Loucy (cell line): ENCODE measurements around the gene DMRTC2.

ENCODE experiments used
- H2AFZ ChIP-seq: fragments of 200-600 bp; sonication (generic); 2 replicates; pipeline ENCODE4 v1.6.0; 2016; ENCODE audit warnings: antibody characterized with exemption, mild to moderate bottlenecking, low read length, moderate library complexity
- H3F3A ChIP-seq: fragments of 200-600 bp; 2 replicates; pipeline ENCODE4 v1.6.0; 2016; ENCODE audit warnings: antibody characterized with exemption, low read depth, mild to moderate bottlenecking
- H3K27me3 ChIP-seq: fragments of 200-600 bp; sonication (generic); 2 replicates; pipeline ENCODE4 v1.6.1; 2014; ENCODE audit warnings: low read length, mild to moderate bottlenecking; ENCODE audit not compliant: insufficient read depth, poor library complexity, severe bottlenecking
- H3K36me3 ChIP-seq: fragments of 200-600 bp; sonication (generic); 2 replicates; pipeline ENCODE4 v1.6.1; 2016; ENCODE audit warnings: low read length; ENCODE audit not compliant: insufficient read depth
- H3K4me1 ChIP-seq: fragments of 200-600 bp; sonication (generic); 2 replicates; pipeline ENCODE4 v1.5.1; 2014; ENCODE audit warnings: low read length, mild to moderate bottlenecking; ENCODE audit not compliant: insufficient read depth, poor library complexity, severe bottlenecking
- H3K4me2 ChIP-seq: fragments of 200-600 bp; sonication (generic); 2 replicates; pipeline ENCODE4 v1.6.0; 2014; ENCODE audit warnings: antibody characterized with exemption, low read length, low read depth, mild to moderate bottlenecking; ENCODE audit not compliant: poor library complexity, severe bottlenecking
- H3K4me3 ChIP-seq: fragments of 200-600 bp; sonication (generic); 2 replicates; pipeline ENCODE4 v1.5.1; 2014; ENCODE audit warnings: low read length, mild to moderate bottlenecking, mixed read lengths; ENCODE audit not compliant: poor library complexity, severe bottlenecking
- H3K79me2 ChIP-seq: fragments of 200-600 bp; sonication (generic); 2 replicates; pipeline ENCODE4 v1.6.1; 2014; ENCODE audit warnings: low read length; ENCODE audit not compliant: insufficient read depth
- H3K9ac ChIP-seq: fragments of 200-600 bp; sonication (generic); 2 replicates; pipeline ENCODE4 v1.6.0; 2014; ENCODE audit warnings: mild to moderate bottlenecking, low read depth, low read length, moderate library complexity; ENCODE audit not compliant: poor library complexity, severe bottlenecking
- H3K9me2 ChIP-seq: fragments of 200-600 bp; sonication (generic); replicated peaks from 2 replicates; pipeline ENCODE4 v1.6.1; 2016; ENCODE audit warnings: low read depth, low read length, mixed read lengths
- H3K9me3 ChIP-seq: fragments of 200-600 bp; sonication (generic); 2 replicates; pipeline ENCODE4 v1.6.1; 2014; ENCODE audit warnings: mild to moderate bottlenecking, antibody characterized with exemption, low read length, low read depth; ENCODE audit not compliant: insufficient read depth
- H4K20me1 ChIP-seq: fragments of 200-600 bp; sonication (generic); 2 replicates; pipeline ENCODE4 v1.6.0; 2014; ENCODE audit warnings: antibody characterized with exemption, low read length, mild to moderate bottlenecking; ENCODE audit not compliant: insufficient read depth, poor library complexity, severe bottlenecking
- EZH2phosphoT487 ChIP-seq: fragments of 200-600 bp; IDR thresholded peaks from 2 replicates; pipeline ENCODE4 v1.6.1; 2018; ENCODE audit warnings: antibody characterized with exemption, mild to moderate bottlenecking, moderate library complexity, borderline replicate concordance
- TF ChIP-seq, protein P1 (sequence below): fragments of 200-600 bp; sonication (generic); conservative IDR thresholded peaks from 2 replicates; pipeline ENCODE4 v1.5.1; 2014; ENCODE audit warnings: mild to moderate bottlenecking, antibody characterized with exemption, low read length

The DMRTC2 gene

DNA sequence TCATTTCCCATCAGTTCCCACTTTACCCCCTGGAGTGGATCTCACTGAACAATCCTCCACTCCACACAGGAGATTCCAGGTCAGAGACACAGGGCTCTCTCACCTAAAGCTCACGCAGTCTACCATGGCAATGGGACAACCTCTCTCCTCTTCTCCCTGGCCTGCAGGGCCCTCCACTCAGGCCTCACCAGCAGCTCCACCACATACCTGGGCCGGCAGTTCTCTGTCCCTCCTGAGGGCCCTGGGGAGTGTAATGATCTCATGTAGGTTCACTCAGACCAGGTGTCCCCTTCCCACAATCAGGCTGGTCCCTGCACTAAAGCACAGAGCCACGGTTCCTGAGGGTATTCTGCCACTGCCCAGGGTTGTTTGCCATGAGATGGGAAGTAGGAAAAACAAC is 32.9 kb upstream of the DMRTC2 start:
- TF ChIP-seq, protein P1, sequence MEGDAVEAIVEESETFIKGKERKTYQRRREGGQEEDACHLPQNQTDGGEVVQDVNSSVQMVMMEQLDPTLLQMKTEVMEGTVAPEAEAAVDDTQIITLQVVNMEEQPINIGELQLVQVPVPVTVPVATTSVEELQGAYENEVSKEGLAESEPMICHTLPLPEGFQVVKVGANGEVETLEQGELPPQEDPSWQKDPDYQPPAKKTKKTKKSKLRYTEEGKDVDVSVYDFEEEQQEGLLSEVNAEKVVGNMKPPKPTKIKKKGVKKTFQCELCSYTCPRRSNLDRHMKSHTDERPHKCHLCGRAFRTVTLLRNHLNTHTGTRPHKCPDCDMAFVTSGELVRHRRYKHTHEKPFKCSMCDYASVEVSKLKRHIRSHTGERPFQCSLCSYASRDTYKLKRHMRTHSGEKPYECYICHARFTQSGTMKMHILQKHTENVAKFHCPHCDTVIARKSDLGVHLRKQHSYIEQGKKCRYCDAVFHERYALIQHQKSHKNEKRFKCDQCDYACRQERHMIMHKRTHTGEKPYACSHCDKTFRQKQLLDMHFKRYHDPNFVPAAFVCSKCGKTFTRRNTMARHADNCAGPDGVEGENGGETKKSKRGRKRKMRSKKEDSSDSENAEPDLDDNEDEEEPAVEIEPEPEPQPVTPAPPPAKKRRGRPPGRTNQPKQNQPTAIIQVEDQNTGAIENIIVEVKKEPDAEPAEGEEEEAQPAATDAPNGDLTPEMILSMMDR: no peak
- TF ChIP-seq EZH2phosphoT487: no peak

DNA sequence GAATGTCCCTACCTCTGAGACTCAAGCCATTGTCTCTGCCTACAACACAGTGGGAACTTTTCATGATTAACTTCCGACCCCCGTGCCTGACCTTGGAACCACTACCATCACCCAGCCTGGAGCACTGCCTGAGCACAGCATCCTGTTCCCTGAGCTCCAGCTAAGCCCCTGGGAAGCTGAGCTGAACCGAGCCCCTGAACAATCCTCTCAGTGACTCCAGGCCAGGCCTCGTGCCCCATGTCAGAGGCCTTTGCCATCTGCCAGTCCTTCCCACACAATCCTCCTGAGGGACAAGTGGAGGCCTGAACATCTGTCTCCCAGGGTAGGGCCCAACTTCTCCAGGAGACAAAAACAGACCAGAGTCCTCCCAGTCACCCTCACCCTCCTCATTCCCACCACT is 30.9 kb upstream of the DMRTC2 start:
- Histone ChIP-seq H3K27me3 (no peaks in the 10 kb centered on the region), H3K4me1 (no peaks in the 10 kb centered on the region)

More for the DNA sequence above, 32.9 kb upstream of the DMRTC2 start:
- H3K4me3 ChIP-seq: no peak overlapping the region
- H3K9me3 ChIP-seq: no peaks in the 10 kb centered on the region
- no peak overlapping the region for H2AFZ ChIP-seq
- no peaks in the 10 kb centered on the region for H3K79me2 ChIP-seq
- no peaks in the 10 kb centered on the region for H3K36me3 ChIP-seq
- H3K27me3 ChIP-seq: no peaks in the 10 kb centered on the region
- no peaks in the 10 kb centered on the region for H3K9me2 ChIP-seq
- no peak overlapping the region for H3K4me2 ChIP-seq
- no peak overlapping the region for H3K9ac ChIP-seq
- H3K4me1 ChIP-seq: no peaks in the 10 kb centered on the region
- no peaks in the 10 kb centered on the region for H3F3A ChIP-seq
- H4K20me1 ChIP-seq: no peaks in the 10 kb centered on the region

DNA sequence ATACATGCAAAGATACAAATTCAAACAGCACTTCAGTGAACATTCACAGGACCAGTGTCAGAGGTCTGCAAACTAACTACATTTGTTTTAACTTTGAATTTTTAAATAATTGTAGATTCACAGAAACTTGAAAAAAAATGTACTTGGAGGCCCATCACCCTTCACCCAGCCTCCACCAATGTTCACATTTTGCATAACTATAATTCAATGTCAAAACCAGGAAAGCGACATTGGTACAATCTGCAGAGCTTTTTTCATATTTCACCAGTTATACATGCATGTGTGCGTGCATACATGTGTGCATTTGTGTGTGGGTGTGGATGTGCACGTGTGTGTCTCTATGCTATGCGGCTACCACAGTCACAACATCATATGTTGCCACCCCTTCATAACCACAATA is 29.5 kb upstream of the DMRTC2 start:
- Histone ChIP-seq H3K27me3 (no peaks in the 10 kb centered on the region), H3K4me3 (no peak overlapping the region), H3K9me2 (no peaks in the 10 kb centered on the region), H3K9ac (no peak overlapping the region), H2AFZ (no peak overlapping the region), H3K4me1 (no peaks in the 10 kb centered on the region), H3K36me3 (no peaks in the 10 kb centered on the region), H4K20me1 (no peaks in the 10 kb centered on the region), H3K4me2 (no peak overlapping the region), H3K79me2 (no peaks in the 10 kb centered on the region), H3K9me3 (no peaks in the 10 kb centered on the region), H3F3A (no peaks in the 10 kb centered on the region)
- TF ChIP-seq, protein P1: no peak
- TF ChIP-seq EZH2phosphoT487: no peak

More for the DNA sequence above, 30.9 kb upstream of the DMRTC2 start:
- Histone ChIP-seq H3K9me3 (no peaks in the 10 kb centered on the region), H3K9ac (no peak overlapping the region), H4K20me1 (no peaks in the 10 kb centered on the region), H3K9me2 (no peaks in the 10 kb centered on the region), H3K79me2 (no peaks in the 10 kb centered on the region), H3K4me2 (no peak overlapping the region), H3K36me3 (no peaks in the 10 kb centered on the region), H3F3A (no peaks in the 10 kb centered on the region), H3K4me3 (no peak overlapping the region), H2AFZ (no peak overlapping the region)
- TF ChIP-seq, protein P1: no peak
- no peak for TF ChIP-seq EZH2phosphoT487
